ENCODE data around the gene MSX2. TPM values are rescaled to one million over a fixed set of nuclear protein-coding genes. Genes with fewer than 3 reads are reported as not detected.

The MSX2 gene
- total RNA-seq, 1 experiment from 2014 or later: 11.3 TPM

GRCh38 chr5:174751154-174752000 is 27.0 kb downstream of the MSX2 start:
- H4K20me1 ChIP-seq (ENCODE audit: insufficient read depth): no peaks in the 10 kb centered on the region
- DNase-seq (ENCODE audit: low read depth, low spot score): no peak
- H3K9me3 ChIP-seq (ENCODE audit: control insufficient read depth in 1 of 2, insufficient read depth in 1 of 2, low read depth in 1 of 2, low read length in 2 of 2): no peaks in the 10 kb centered on the region
- no peaks in the 10 kb centered on the region for H3K79me2 ChIP-seq (ENCODE audit: insufficient read depth, low read length)
- TF ChIP-seq EGR1 (IDR thresholded peaks at IDR 0.05; ENCODE audit: low read depth) (peak; percentile 40; the same call in 1 of the 2 replicates), FOSL1 (IDR thresholded peaks at IDR 0.05; ENCODE audit: low read depth) (no peak), TCF7L2 (IDR thresholded peaks at IDR 0.05; ENCODE audit: borderline replicate concordance, extremely low read depth, insufficient read depth, insufficient read length) (peak; percentile 90)
- RAD21 ChIA-PET (ENCODE audit: low non-redundant PET in 1 of 2, low total read pairs in 2 of 2, uncharacterized antibody in 2 of 2, unreplicated experiment in 2 of 2): no interaction called here
- no peaks in the 10 kb centered on the region for H3K9me2 ChIP-seq (ENCODE audit: insufficient read depth)
- CTCF ChIA-PET: interaction anchor here (2.4 kb wide), 1 partner anchor 332 kb away, joined by 10 read pairs; no protein-coding TSS in a partner anchor
- peak; percentile 83 for ATAC-seq
- peak overlapping the region; percentile 35 for H3K9ac ChIP-seq (ENCODE audit: low read length)
- H3K27me3 ChIP-seq (ENCODE audit: insufficient read depth, low read length): peaks cover 17% of the 10 kb centered on the region; the same call in 1 of the 2 replicates
- H3K4me3 ChIP-seq (replicated peaks in 1 of 2; ENCODE audit: low read depth in 1 of 2, low read length in 2 of 2): peak overlapping the region; percentile 42 to 60
- H3K36me3 ChIP-seq (ENCODE audit: control insufficient read depth in 1 of 2, insufficient read depth in 2 of 2, low read length in 2 of 2): no peaks in the 10 kb centered on the region
- intact Hi-C loops (cut with micrococcal nuclease): no loop called here
- H3K4me1 ChIP-seq (ENCODE audit: control insufficient read depth in 1 of 2, insufficient read depth in 2 of 2, low read length in 2 of 2): peaks cover 12 to 22% of the 10 kb centered on the region in 2 experiments
- BruUV-seq (replicated peaks): no TSS peak
- peak overlapping the region; percentile 21; the same call in 1 of the 2 replicates for H3K27ac ChIP-seq (ENCODE audit: low read depth, low read length)
- peak overlapping the region; percentile 82 for H2AFZ ChIP-seq (ENCODE audit: low read depth, low read length, poor library complexity, severe bottlenecking)
- POLR2A ChIA-PET: no interaction called here
- H3K4me2 ChIP-seq (ENCODE audit: low read length): peak overlapping the region; percentile 87

GRCh38 chr5:174752121-174752520 is 27.7 kb downstream of the MSX2 start:
- BruUV-seq (replicated peaks): no TSS peak
- Histone ChIP-seq H3K27me3 (ENCODE audit: insufficient read depth, low read length) (peaks cover 15% of the 10 kb centered on the region; the same call in 1 of the 2 replicates), H3K36me3 (ENCODE audit: control insufficient read depth in 1 of 2, insufficient read depth in 2 of 2, low read length in 2 of 2) (no peaks in the 10 kb centered on the region), H3K4me1 (ENCODE audit: control insufficient read depth in 1 of 2, insufficient read depth in 2 of 2, low read length in 2 of 2) (peaks cover 12 to 22% of the 10 kb centered on the region in 2 experiments), H3K9me2 (ENCODE audit: insufficient read depth) (no peaks in the 10 kb centered on the region), H3K4me2 (ENCODE audit: low read length) (peak overlapping the region; percentile 87), H3K79me2 (ENCODE audit: insufficient read depth, low read length) (no peaks in the 10 kb centered on the region), H3K27ac (ENCODE audit: low read depth, low read length) (no peak overlapping the region), H3K9me3 (ENCODE audit: control insufficient read depth in 1 of 2, insufficient read depth in 1 of 2, low read depth in 1 of 2, low read length in 2 of 2) (no peaks in the 10 kb centered on the region), H4K20me1 (ENCODE audit: insufficient read depth) (no peaks in the 10 kb centered on the region), H3K4me3 (replicated peaks in 1 of 2; ENCODE audit: low read depth in 1 of 2, low read length in 2 of 2) (peak overlapping the region in 1 of 2 experiments; percentile 60; a peak in 2 of 4 replicates), H3K9ac (ENCODE audit: low read length) (no peak overlapping the region), H2AFZ (ENCODE audit: low read depth, low read length, poor library complexity, severe bottlenecking) (peak overlapping the region; percentile 82)
- ATAC-seq (no peak), DNase-seq (ENCODE audit: low read depth, low spot score) (no peak)
- ChIA-PET POLR2A (no interaction called here), CTCF (interaction anchor here (2.4 kb wide), 1 partner anchor 332 kb away, joined by 10 read pairs; no protein-coding TSS in a partner anchor), RAD21 (ENCODE audit: low non-redundant PET in 1 of 2, low total read pairs in 2 of 2, uncharacterized antibody in 2 of 2, unreplicated experiment in 2 of 2) (no interaction called here)
- TF ChIP-seq MAX (IDR thresholded peaks at IDR 0.05) (no peak), POLR2A (IDR thresholded peaks at IDR 0.05; ENCODE audit: borderline replicate concordance, extremely low read depth, insufficient read depth, insufficient read length) (no peak), CEBPB (IDR thresholded peaks at IDR 0.05; ENCODE audit: low read depth) (no peak), EZH2 (IDR thresholded peaks at IDR 0.05) (no peak), JUND (IDR thresholded peaks at IDR 0.05) (no peak), SRF (IDR thresholded peaks at IDR 0.05; ENCODE audit: low read depth) (no peak), ELF1 (IDR thresholded peaks at IDR 0.05; ENCODE audit: borderline replicate concordance, low read depth) (no peak), ATF3 (IDR thresholded peaks at IDR 0.05) (no peak), SIN3A (IDR thresholded peaks at IDR 0.05; ENCODE audit: low read depth) (no peak), SP1 (IDR thresholded peaks at IDR 0.05; ENCODE audit: low read depth) (no peak), RAD21 (IDR thresholded peaks at IDR 0.05; ENCODE audit: low read depth) (no peak)
- intact Hi-C loops (cut with micrococcal nuclease): no loop called here
